Activated naive CD8-positive, alpha-beta T cell treated with anti-CD3 and anti-CD28 coated beads, Interleukin-2, amount 50 U/mL, for 24 hours (primary cell): ENCODE measurements around the gene PRSS57.
"Not testable (repeated sequence)": the region's sequence is repeated elsewhere in the genome, so short reads cannot be mapped to it uniquely, and the experiment has no call there.

ENCODE experiments used
- ATAC-seq: fragments of 150-1000 bp; cut with Tn5 transposase; one replicate; pipeline ENCODE4 v1.10.0; 2021
- DNase-seq: peaks from one replicate; pipeline ENCODE4 v3.0.0; 2021
- H3K27ac Mint-ChIP-seq: one replicate; pipeline ENCODE4 v1.8.0; 2021; ENCODE audit warnings: mild to moderate bottlenecking, mixed read lengths
- H3K27me3 Mint-ChIP-seq: one replicate; pipeline ENCODE4 v1.8.0; 2021; ENCODE audit warnings: mixed read lengths
- H3K36me3 Mint-ChIP-seq: one replicate; pipeline ENCODE4 v1.8.0; 2021; ENCODE audit warnings: low read depth, mixed read lengths
- H3K4me1 Mint-ChIP-seq: one replicate; pipeline ENCODE4 v1.8.0; 2021; ENCODE audit warnings: mixed read lengths
- H3K4me3 Mint-ChIP-seq: one replicate; pipeline ENCODE4 v1.8.0; 2021; ENCODE audit warnings: mild to moderate bottlenecking, moderate library complexity, mixed read lengths
- H3K9me3 Mint-ChIP-seq: one replicate; pipeline ENCODE4 v1.8.0; 2021; ENCODE audit warnings: mixed read lengths

The PRSS57 gene

GRCh38 chr19:676339-677105 is 18.7 kb downstream of the PRSS57 start, which contains the start of gene FSTL3:
Gene FSTL3, plus strand, starts transcription at chr19:676392. Its CDS starts 32 bp downstream, at chr19:676424.
- peaks cover 11% of the 10 kb centered on the region for H3K4me1 Mint-ChIP-seq
- no peaks in the 10 kb centered on the region for H3K9me3 Mint-ChIP-seq
- ATAC-seq (no peak), DNase-seq (no peak)
- no peak within 1 kb of the TSS for H3K4me3 Mint-ChIP-seq
- peak within 1 kb of the TSS; percentile 64 for H3K27ac Mint-ChIP-seq
- peaks cover 19% of the 10 kb centered on the region for H3K27me3 Mint-ChIP-seq
- no peaks in the 10 kb centered on the region for H3K36me3 Mint-ChIP-seq

- no peak overlapping the region for H3K4me3 Mint-ChIP-seq
- no peak for DNase-seq
- no peak overlapping the region for H3K27ac Mint-ChIP-seq
- peaks cover 11% of the 10 kb centered on the region for H3K4me1 Mint-ChIP-seq
- peaks cover 19% of the 10 kb centered on the region for H3K27me3 Mint-ChIP-seq
- ATAC-seq = no peak
- no peaks in the 10 kb centered on the region for H3K36me3 Mint-ChIP-seq
- no peaks in the 10 kb centered on the region for H3K9me3 Mint-ChIP-seq
These were observed 19.3 kb downstream of the PRSS57 start for GRCh38 chr19:676007-676338.

- H3K27me3 Mint-ChIP-seq = peaks cover 19% of the 10 kb centered on the region
- H3K4me3 Mint-ChIP-seq = no peak overlapping the region
- H3K36me3 Mint-ChIP-seq = no peaks in the 10 kb centered on the region
- no peak for ATAC-seq
- H3K4me1 Mint-ChIP-seq = peaks cover 11% of the 10 kb centered on the region
- no peak for DNase-seq
- no peak overlapping the region for H3K27ac Mint-ChIP-seq
- H3K9me3 Mint-ChIP-seq = no peaks in the 10 kb centered on the region
These were observed 20.7 kb downstream of the PRSS57 start for GRCh38 chr19:674282-675151.

- peaks cover 8% of the 10 kb centered on the region for H3K4me1 Mint-ChIP-seq
- no peaks in the 10 kb centered on the region for H3K36me3 Mint-ChIP-seq
- DNase-seq (no peak), ATAC-seq (no peak)
- H3K27ac Mint-ChIP-seq = no peak overlapping the region
- H3K27me3 Mint-ChIP-seq = peaks cover 19% of the 10 kb centered on the region
- H3K4me3 Mint-ChIP-seq = no peak overlapping the region
- no peaks in the 10 kb centered on the region for H3K9me3 Mint-ChIP-seq
These were observed 24.6 kb downstream of the PRSS57 start for GRCh38 chr19:670609-671075.

- H3K4me3 Mint-ChIP-seq, H3K9me3 Mint-ChIP-seq, H3K27me3 Mint-ChIP-seq, DNase-seq, H3K36me3 Mint-ChIP-seq, H3K27ac Mint-ChIP-seq, H3K4me1 Mint-ChIP-seq, ATAC-seq: not testable (repeated sequence)
These were observed 26.4 kb downstream of the PRSS57 start for GRCh38 chr19:668675-669434.

GRCh38 chr19:666985-667573 is 28.2 kb downstream of the PRSS57 start:
- H3K27me3 Mint-ChIP-seq, H3K27ac Mint-ChIP-seq, DNase-seq, H3K36me3 Mint-ChIP-seq, ATAC-seq, H3K4me3 Mint-ChIP-seq, H3K9me3 Mint-ChIP-seq: not testable (repeated sequence)
- H3K4me1 Mint-ChIP-seq = peaks cover 15% of the 10 kb centered on the region

DNA sequence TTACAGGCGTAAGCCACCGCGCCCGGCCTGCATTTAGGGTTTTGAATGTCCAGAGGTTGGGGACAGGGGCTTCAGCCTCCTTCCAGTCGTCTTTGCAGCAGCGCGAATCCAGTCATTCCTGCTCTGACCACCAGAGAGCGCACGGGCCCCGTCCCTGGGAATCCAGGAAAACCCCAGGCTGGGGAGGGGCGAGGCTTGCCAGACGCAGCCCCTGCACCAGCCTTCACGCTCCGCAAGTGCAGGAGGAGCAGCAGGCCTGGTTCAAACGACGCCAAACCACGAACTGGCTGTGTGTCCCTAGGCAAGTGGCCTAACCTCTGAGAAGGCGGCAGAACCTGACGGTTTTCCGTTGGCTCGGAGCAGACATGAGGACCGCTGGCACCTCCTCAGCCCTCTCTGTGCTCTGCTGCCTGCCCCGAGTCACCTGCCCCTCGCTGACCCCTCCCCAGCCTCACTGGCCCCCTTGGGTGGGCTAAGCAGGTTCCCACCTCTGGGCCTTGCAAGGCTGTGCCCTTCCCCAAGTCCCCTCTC is 30.3 kb downstream of the PRSS57 start:
- DNase-seq = peak; percentile 87
- no peak for ATAC-seq
- H3K36me3 Mint-ChIP-seq = peaks cover 5% of the 10 kb centered on the region
- H3K4me3 Mint-ChIP-seq = no peak overlapping the region
- H3K27ac Mint-ChIP-seq = peak overlapping the region; percentile 52
- H3K4me1 Mint-ChIP-seq = peaks cover 29% of the 10 kb centered on the region
- peaks cover 6% of the 10 kb centered on the region for H3K27me3 Mint-ChIP-seq
- no peaks in the 10 kb centered on the region for H3K9me3 Mint-ChIP-seq

GRCh38 chr19:663682-664117 is 31.6 kb downstream of the PRSS57 start:
- Mint-ChIP-seq H3K4me1 (peaks cover 39% of the 10 kb centered on the region), H3K4me3 (peak overlapping the region; percentile 71), H3K27ac (peak overlapping the region; percentile 84), H3K27me3 (peaks cover 1% of the 10 kb centered on the region), H3K9me3 (no peaks in the 10 kb centered on the region), H3K36me3 (peaks cover 7% of the 10 kb centered on the region)
- ATAC-seq (no peak), DNase-seq (no peak)

- Mint-ChIP-seq H3K9me3 (no peaks in the 10 kb centered on the region), H3K4me3 (peak within 1 kb of the TSS; percentile 95), H3K27ac (peak within 1 kb of the TSS; percentile 90), H3K27me3 (no peaks in the 10 kb centered on the region), H3K36me3 (peaks cover 7% of the 10 kb centered on the region), H3K4me1 (peaks cover 41% of the 10 kb centered on the region)
- DNase-seq = peak; percentile 95
- peak; percentile 45 for ATAC-seq
These were observed 32.1 kb downstream of the PRSS57 start, which contains the start of gene RNF126 for GRCh38 chr19:662962-663681. Gene RNF126, minus strand, starts transcription at chr19:663214. Its CDS starts 93 bp downstream, at chr19:663121.

- peak; percentile 38 for ATAC-seq
- Mint-ChIP-seq H3K4me3 (peak overlapping the region; percentile 95), H3K4me1 (peaks cover 45% of the 10 kb centered on the region), H3K36me3 (peaks cover 7% of the 10 kb centered on the region), H3K27ac (peak overlapping the region; percentile 90), H3K27me3 (no peaks in the 10 kb centered on the region), H3K9me3 (no peaks in the 10 kb centered on the region)
- peak; percentile 77 for DNase-seq
These were observed 32.9 kb downstream of the PRSS57 start for GRCh38 chr19:662207-662961.

GRCh38 chr19:661427-662196 is 33.6 kb downstream of the PRSS57 start:
- peak; percentile 53 for ATAC-seq

DNA sequence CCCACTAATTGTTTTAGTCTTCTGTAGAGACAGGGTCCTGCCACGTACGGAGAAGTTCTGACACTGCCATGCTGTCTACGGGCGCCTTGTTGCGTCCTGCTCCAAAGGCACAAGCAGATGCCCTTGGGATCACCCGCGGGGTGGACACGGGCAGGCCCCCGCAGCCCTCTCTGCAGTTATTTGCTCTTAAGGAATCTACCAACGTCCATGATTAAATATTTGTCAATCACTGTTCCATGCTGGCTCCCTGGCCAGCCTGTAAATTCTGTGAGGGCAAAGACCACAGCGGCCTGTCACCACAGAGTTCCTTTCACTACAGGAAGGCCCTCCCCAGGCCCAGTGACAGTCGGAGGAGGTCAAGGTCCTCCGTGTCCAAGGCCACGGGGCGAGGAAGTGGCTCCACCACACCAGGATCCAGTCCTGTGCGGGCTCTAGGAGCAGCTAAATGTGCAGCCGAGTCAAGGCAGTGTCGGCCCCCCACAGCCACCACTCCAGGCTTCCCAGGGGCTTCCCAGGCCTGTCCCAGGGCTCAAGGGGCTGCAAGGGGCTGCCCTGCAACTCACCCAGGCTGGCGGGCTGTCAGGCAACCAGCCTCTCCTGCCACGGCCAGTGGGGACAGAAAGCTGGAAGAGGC is 34.3 kb downstream of the PRSS57 start:
- Mint-ChIP-seq H3K9me3 (no peaks in the 10 kb centered on the region), H3K36me3 (peaks cover 7% of the 10 kb centered on the region), H3K27ac (peak overlapping the region; percentile 90), H3K27me3 (no peaks in the 10 kb centered on the region), H3K4me3 (peak overlapping the region; percentile 95), H3K4me1 (peaks cover 55% of the 10 kb centered on the region)
- DNase-seq = no peak
- no peak for ATAC-seq

More at GRCh38 chr19:661427-662196, 33.6 kb downstream of the PRSS57 start:
- H3K27me3 Mint-ChIP-seq = no peaks in the 10 kb centered on the region
- H3K4me1 Mint-ChIP-seq = peaks cover 49% of the 10 kb centered on the region
- peak overlapping the region; percentile 90 for H3K27ac Mint-ChIP-seq
- DNase-seq = peak; percentile 68
- H3K9me3 Mint-ChIP-seq = no peaks in the 10 kb centered on the region
- peak overlapping the region; percentile 95 for H3K4me3 Mint-ChIP-seq
- peaks cover 7% of the 10 kb centered on the region for H3K36me3 Mint-ChIP-seq
